Tibial nerve (tissue), 4 donors: ENCODE measurements around the gene ITPK1. TPM values are rescaled to one million over a fixed set of nuclear protein-coding genes. Genes with fewer than 3 reads are reported as not detected.

Experiments used
- DNase-seq, 2 donors: peaks; one replicate each; pipeline ENCODE4 v3.0.0-alpha.2; 2019; ENCODE audit warnings: low spot score in 2 of 2
- H3K27ac ChIP-seq, 4 donors: fragments of 200-600 bp; sonication (generic) in 3 of 4; one replicate each; pipeline ENCODE4 v1.5.1; 2017 to 2019; ENCODE audit warnings: mild to moderate bottlenecking in 1 of 4
- H3K27me3 ChIP-seq, 2 donors: fragments of 200-600 bp; sonication (generic) in 1 of 2; one replicate each; pipeline versions ENCODE4 v1.5.1 to v1.6.0; 2017 to 2019
- H3K36me3 ChIP-seq, 3 donors: fragments of 200-600 bp; sonication (generic); one replicate each; pipeline ENCODE4 v1.5.1; 2018 to 2019
- H3K4me1 ChIP-seq, 4 donors: fragments of 200-600 bp; sonication (generic) in 3 of 4; one replicate each; pipeline ENCODE4 v1.5.1; 2017 to 2019
- H3K4me3 ChIP-seq, 4 donors: fragments of 200-600 bp; sonication (generic) in 3 of 4; one replicate each; pipeline ENCODE4 v1.5.1; 2017 to 2019; ENCODE audit warnings: mild to moderate bottlenecking in 1 of 4, moderate library complexity in 1 of 4
- H3K9me3 ChIP-seq, 4 donors: fragments of 200-600 bp; sonication (generic) in 3 of 4; one replicate each; pipeline ENCODE4 v1.5.1; 2017 to 2019
- CTCF ChIP-seq, 5 experiments: fragments of 200-600 bp in 3 of 5; fragments of 450-650 bp in 2 of 5; sonication (generic) in 3 of 5; IDR thresholded peaks; one replicate each; pipeline ENCODE4 v1.5.1; 2016 to 2019; ENCODE audit warnings: antibody characterized with exemption in 5 of 5, mild to moderate bottlenecking in 3 of 5, moderate library complexity in 2 of 5
- EP300 ChIP-seq, 2 donors: sonication (generic); formaldehyde crosslinking; IDR thresholded peaks; one replicate each; pipeline ENCODE4 v1.6.1; 2017; ENCODE audit warnings: antibody characterized with exemption in 2 of 2, mild to moderate bottlenecking in 1 of 2
- POLR2A ChIP-seq, 2 donors: fragments of 450-650 bp; IDR thresholded peaks; one replicate each; pipeline ENCODE4 v1.6.1; 2017; ENCODE audit warnings: antibody characterized with exemption in 2 of 2, mild to moderate bottlenecking in 2 of 2, moderate library complexity in 2 of 2
- WGBS, 2 donors: methylation state at CpG; one replicate each; pipeline ENCODE4 v1.1.5; 2018; 5-methylcytosine and 5-hydroxymethylcytosine counted together
- total RNA-seq, 4 donors: library from RNA; depleted of rRNA; stranded (reverse); fragments of >200 nt; gene quantifications; one replicate each; pipeline ENCODE4 v1.1.0, GENCODE V29; 2016

The ITPK1 gene
- total RNA-seq, 4 donors from 2014 or later, result 67.4 to 121 (median 92.5) TPM

GRCh38 chr14:92892589-92892988 is 223.1 kb downstream of the ITPK1 start:
- Histone ChIP-seq H3K9me3 (peaks cover 0 to 45% (median 0%) of the 10 kb centered on the region in 4 donors), H3K4me1 (no peaks in the 10 kb centered on the region), H3K4me3 (no peak overlapping the region), H3K27me3 (no peaks in the 10 kb centered on the region), H3K36me3 (no peaks in the 10 kb centered on the region), H3K27ac (no peak overlapping the region)
- no peak for DNase-seq
- TF ChIP-seq POLR2A (IDR thresholded peaks at IDR 0.05), result no peak
- TF ChIP-seq EP300 (IDR thresholded peaks at IDR 0.05), result no peak
- TF ChIP-seq CTCF (IDR thresholded peaks at IDR 0.05), result no peak

GRCh38 chr14:92890830-92891588 is 224.7 kb downstream of the ITPK1 start:
- no peak overlapping the region for H3K4me3 ChIP-seq
- TF ChIP-seq CTCF (IDR thresholded peaks at IDR 0.05) (no peak), EP300 (IDR thresholded peaks at IDR 0.05) (no peak), POLR2A (IDR thresholded peaks at IDR 0.05) (no peak)
- no peak overlapping the region for H3K27ac ChIP-seq
- peaks cover 0 to 45% (median 0%) of the 10 kb centered on the region in 4 donors for H3K9me3 ChIP-seq
- WGBS, 2 donors, result 47 to 49% methylated on average over 7 of the region's 7 CpGs
- DNase-seq, result no peak
- H3K36me3 ChIP-seq, result no peaks in the 10 kb centered on the region
- no peaks in the 10 kb centered on the region for H3K4me1 ChIP-seq
- no peaks in the 10 kb centered on the region for H3K27me3 ChIP-seq

- Histone ChIP-seq H3K27me3 (no peaks in the 10 kb centered on the region), H3K36me3 (no peaks in the 10 kb centered on the region), H3K9me3 (peaks cover 0 to 29% (median 0%) of the 10 kb centered on the region in 4 donors), H3K4me1 (no peaks in the 10 kb centered on the region), H3K27ac (no peak overlapping the region), H3K4me3 (no peak overlapping the region)
- no peak for TF ChIP-seq POLR2A (IDR thresholded peaks at IDR 0.05)
- no peak for TF ChIP-seq EP300 (IDR thresholded peaks at IDR 0.05)
- no peak for TF ChIP-seq CTCF (IDR thresholded peaks at IDR 0.05)
- DNase-seq, result no peak
Measured at GRCh38 chr14:92888896-92889295, 226.8 kb downstream of the ITPK1 start.

- H3K4me1 ChIP-seq, result no peaks in the 10 kb centered on the region
- DNase-seq, result no peak
- 84 to 89% methylated on average over 1 of the region's 1 CpG for WGBS, 2 donors
Measured at GRCh38 chr14:92887157-92887556, 228.6 kb downstream of the ITPK1 start.

More at GRCh38 chr14:92887157-92887556, 228.6 kb downstream of the ITPK1 start:
- H3K4me3 ChIP-seq, result no peak overlapping the region
- H3K27me3 ChIP-seq, result no peaks in the 10 kb centered on the region
- no peak for TF ChIP-seq EP300 (IDR thresholded peaks at IDR 0.05)
- TF ChIP-seq POLR2A (IDR thresholded peaks at IDR 0.05), result no peak
- TF ChIP-seq CTCF (IDR thresholded peaks at IDR 0.05), result no peak
- no peaks in the 10 kb centered on the region for H3K36me3 ChIP-seq
- peaks cover 0 to 14% (median 0%) of the 10 kb centered on the region in 4 donors for H3K9me3 ChIP-seq
- no peak overlapping the region for H3K27ac ChIP-seq

Other genes starting within 250 kb of the ITPK1 start
- not detected for gene CHGA, start 192.8 kb downstream of the ITPK1 start, total RNA-seq
- 10 to 100 TPM; 21.8 to 29.3 (median 23.4) TPM for gene MOAP1, start 69.0 kb upstream of the ITPK1 start, total RNA-seq
- gene LYSET, start 69.4 kb upstream of the ITPK1 start, total RNA-seq, result 10 to 100 TPM in 2 of 4 donors, 1 to 10 TPM in 2; 6.5 to 11.7 (median 9.3) TPM
- gene GON7, start 91.1 kb upstream of the ITPK1 start, total RNA-seq, result 10 to 100 TPM in 3 of 4 donors, 1 to 10 TPM in 1; 7.5 to 23.4 (median 13.2) TPM
- gene UBR7, start 91.3 kb upstream of the ITPK1 start, total RNA-seq, result 10 to 100 TPM; 20.2 to 40.2 (median 24.5) TPM
- 10 to 100 TPM; 20.1 to 27.8 (median 23.2) TPM for gene BTBD7, start 217.1 kb upstream of the ITPK1 start, total RNA-seq
- not detected for gene COX8C, start 231.3 kb upstream of the ITPK1 start, total RNA-seq